Inflammatory macrophage treated with lipopolysaccharide for 4 hours (primary cell): Measurements from ENCODE around the gene ZNF229.
A peak's percentile ranks its signal among the peaks of the same experiment; 100 is the strongest.
"Not testable (repeated sequence)": the region's sequence is repeated elsewhere in the genome, so short reads cannot be mapped to it uniquely, and the experiment has no call there.

Experiments used
- DNase-seq: peaks from one replicate; pipeline ENCODE4 v3.0.0-alpha.2; 2020

Gene ZNF229

DNA sequence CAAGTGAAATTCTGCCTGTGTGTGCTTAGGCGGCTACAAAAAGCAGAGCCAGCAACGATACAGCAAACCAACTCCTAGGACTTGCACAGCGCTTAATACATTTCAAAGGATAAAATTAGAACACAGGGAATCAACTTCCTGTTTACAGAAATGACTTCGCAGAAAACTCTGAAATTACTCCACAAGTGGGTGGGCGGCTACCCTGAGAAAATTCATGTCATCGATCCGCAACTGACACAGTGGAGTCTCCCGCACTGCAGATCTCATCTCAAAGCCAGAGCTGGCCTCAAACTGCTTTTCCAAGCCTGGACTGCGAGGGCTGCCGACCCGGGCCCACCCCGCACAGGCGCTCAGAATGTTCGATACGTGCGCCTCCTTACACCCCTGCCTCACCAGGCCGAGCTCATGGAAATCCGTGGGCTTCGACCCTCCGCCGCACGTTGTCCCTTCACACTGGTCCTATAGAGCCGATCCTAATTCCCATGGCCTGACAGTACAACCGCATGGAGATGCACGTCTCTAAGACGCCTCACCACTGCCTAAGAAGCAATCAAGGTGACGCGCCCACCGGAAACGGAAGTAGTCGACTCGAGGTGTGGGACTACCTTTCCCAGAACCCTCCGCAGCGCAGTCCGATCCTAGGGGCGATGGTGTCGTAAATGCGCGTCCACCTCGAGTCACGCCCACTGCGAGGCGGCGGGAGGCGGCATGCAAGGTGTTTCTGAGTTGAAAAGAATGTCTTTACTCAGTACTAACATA is at the start of gene ZNF229:
Gene ZNF229 (minus strand): TSS at position 557 of the 759 bp plus-strand sequence. CDS start 5,625 bp downstream, outside the sequence.
- DNase-seq = peak; percentile 59

DNA sequence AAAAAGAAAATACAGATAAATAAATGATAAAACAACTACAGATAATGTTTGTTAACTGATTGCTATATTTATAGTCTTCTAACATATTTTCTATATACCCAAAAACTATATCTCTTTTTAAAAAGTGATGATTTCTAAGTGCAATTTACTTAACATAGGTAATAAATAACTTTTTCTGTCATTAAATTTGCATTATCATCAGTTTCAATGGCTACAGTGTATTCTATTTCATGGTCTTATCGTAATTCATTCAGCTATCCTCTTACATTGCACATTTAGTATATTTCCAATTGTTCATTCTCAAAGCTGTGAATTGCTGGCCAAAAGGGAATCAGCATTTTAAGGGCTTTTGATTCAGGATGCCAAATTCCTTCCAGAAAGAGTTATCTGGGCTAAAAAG is 48.4 kb upstream of the ZNF229 start:
- no peak for DNase-seq

DNA sequence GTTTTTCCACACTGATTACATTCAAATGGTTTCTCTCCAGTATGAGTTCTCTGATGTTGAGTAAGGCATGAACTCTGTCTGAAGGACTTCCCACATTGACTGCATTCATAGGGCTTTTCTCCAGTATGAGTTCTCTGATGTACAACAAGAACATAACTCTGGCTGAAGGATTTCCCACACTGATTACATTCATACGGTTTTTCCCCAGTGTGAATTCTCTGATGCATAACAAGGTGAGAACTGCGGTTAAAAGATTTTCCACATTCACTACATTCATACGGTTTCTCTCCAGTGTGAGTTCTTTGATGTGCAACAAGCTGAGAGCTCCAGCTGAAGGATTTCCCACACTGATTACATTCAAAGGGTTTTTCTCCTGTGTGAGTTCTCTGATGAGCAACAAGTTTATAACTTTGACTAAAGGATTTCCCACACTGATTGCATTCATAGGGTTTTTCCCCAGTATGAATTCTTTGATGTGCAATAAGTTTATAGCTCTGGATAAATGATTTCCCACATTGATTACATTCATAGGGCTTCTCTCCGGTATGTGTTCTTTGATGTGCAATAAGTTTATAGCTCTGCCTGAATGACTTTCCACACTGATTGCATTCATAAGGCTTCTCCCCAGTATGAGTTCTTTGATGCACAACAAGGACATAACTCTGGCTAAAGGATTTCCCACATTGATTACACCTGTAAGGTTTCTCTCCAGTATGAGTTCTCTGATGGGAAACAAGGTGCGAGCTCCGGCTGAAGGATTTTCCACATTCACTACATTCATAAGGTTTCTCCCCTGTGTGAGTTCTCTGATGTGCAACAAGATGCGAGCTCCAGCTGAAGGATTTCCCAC is 28.5 kb upstream of the ZNF229 start:
- DNase-seq = peak; percentile 4

DNA sequence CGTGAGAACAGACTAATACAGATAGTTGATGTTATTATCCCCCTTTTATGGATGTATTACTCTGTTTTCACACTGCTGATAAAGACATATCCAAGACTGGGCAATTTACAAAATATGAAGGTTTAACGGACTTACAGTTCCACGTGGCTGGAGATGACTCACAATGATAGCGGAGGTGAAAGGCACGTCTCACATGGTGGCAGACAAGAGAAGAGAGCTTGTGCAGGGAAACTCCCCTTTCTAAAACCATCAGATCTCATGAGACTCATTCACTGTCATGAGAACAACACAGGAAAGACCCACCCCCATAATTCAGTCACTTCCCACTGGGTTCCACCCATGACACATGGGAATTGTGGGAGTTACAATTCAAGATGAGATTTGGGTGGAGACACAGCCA is 20.5 kb upstream of the ZNF229 start:
- DNase-seq = not testable (repeated sequence)

DNA sequence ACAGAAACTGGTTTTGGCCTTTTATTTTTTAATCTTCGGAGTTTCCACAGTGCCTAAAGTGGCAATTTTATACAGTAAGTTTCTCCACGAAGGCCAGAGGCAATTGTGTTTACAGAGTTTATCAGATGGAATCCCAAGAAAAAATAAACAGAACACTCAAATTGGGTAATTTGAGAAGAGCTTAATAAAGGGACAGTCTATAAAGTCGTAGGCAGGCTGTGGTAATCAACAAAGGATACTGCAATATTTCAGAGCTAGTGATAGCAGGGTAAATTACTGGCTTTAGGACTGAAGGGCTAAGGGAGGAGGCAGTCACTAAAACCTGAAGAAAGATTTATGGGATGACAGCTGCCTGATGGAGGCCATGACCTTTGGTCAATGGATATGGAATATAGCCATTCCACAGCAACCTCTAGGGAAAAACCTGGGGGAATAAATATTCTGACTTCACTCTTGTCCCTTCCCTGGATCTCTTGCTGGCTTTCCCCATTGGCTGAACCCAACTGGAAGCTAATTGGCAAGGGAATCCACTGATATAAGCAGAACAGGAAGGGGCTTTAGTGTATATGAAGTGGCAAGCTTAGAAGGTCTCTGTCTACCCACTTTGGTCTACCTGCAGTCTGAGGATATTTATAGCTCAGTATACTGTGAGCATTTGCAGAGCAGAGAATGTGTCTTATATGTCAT is 14.5 kb upstream of the ZNF229 start:
- not testable (repeated sequence) for DNase-seq

DNA sequence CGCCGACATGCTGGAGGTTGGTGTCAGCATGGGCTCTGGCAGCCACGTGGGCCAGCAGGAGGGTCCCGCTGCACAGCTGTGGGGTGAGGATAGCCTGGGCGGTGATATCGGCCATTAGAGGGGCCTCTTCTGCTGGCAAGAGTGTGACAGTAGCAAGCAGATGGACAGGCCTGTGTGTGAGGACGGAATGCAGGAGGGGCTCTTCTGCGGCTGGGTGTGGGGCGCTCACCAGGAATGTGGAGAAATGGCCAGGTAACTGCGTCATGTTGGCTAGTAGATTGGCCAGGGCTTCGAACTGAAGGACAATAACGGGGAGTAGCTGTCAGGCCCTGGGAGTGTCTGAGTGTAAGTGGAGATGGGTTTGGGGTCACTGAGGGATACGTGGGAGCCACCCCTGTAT is 7.7 kb upstream of the ZNF229 start:
- not testable (repeated sequence) for DNase-seq

DNA sequence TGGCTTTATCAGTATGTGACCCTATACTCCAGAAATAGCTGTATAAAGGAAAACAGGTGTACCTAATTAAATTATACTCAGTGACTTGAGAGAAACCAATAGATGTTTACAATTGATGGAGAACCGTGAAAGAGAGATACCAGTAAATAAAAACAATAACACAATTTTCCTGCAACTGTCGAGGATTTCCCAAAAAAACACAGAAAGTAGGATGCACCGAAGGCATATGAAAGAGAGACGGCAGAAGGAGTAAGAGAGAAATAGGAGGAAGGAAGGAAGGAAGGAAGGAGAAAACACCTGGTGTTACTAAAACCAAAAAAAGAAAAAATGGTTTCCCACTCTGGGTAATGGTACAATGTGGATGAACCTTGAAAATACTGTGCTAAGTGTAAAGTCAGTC is 6.8 kb upstream of the ZNF229 start:
- DNase-seq = no peak

DNA sequence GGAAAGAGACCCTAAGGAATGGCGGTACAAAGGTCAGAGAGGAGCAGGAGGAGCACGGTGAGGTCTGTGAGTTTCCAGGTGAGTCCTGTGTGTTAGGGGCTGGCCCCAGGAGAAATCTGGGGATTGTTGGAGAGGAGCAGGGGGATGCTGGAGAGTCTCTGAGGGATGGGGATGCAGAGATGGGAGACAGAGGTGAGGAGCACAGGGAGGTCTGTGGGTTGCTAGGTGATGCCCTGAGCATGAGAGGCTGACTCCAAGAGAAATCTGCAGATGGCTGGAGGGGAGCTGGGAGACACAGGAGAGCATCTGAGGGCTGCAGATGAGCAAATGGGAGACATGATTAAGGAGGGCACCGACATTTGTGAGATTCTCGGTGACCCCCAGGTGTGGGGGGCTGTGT is 4.1 kb upstream of the ZNF229 start:
- DNase-seq = no peak

DNA sequence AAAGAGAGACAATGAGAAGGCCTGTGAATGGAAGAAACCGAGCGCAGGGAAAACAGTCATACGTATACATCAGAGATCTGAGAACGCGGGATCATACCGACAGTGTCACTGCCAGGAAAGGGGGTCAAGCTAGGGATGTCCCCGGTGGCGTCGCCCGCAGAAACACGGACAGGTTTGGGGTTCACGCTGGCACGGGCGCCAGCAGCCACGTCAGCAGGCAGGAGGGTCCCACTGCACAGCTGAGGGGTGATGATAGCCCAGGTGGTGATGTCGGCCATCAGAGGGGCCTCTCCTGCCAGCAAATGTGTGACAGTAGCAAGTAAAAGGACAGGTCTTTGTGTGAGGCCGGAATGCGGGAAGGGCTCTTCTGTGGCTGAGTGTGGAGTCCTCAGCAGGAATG is 3.4 kb upstream of the ZNF229 start:
- DNase-seq = no peak

DNA sequence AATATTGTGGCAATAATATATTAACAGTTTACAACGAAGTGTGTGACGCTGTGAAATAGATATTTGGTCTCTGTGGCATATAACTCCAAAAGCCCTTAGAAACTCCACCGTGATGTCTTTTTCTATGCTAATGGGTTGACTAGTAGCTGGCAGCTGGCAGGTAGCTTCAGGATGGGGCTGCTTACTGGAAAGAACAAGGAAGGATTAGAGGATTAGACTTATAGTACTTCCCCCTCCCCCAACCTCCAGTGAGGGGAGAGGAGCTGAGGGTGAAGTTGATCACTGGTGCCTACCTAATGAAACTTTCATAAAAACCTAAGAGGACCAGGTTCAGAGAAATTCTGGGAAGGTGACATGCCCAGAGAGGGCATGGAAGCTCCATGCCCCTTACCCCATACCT is 9.8 kb downstream of the ZNF229 start:
- DNase-seq = no peak

DNA sequence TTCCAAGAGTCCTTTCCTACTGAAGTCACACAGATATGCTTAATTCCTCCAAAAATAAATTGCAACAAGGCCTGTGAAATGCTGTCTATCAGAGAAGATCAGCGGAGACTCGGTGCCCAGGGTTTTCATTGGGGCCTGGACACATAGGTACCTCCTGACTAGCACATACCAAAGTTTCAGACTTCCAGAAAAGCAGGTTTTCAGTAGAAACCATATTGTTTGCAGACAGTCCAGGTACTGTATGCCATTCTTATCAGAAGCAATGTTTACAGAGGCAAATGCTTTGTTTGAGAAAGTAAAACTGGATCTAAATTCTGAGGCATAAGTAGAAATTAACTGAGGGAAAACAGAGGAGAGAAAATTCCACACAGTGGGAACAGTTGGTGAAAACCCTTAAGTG is 12.8 kb downstream of the ZNF229 start:
- DNase-seq = no peak

DNA sequence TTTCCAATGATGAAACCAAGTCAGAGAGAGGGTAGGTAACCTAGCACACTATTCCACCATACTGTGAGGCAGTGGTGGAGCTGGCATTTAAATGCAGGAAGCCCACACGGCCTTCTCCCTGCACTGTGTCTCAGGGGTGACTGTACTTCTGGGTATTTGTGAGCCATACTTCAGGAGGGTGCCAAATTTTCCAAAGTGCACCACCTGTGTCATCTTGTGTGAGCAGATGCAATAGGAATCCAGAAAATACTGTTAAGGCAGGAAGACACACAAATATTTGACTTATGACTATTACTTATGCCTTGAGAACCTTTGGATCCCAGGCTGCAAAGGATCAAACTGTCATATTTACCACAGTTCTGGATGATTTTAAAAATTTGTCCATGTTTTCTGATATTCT is 17.3 kb downstream of the ZNF229 start:
- no peak for DNase-seq

DNA sequence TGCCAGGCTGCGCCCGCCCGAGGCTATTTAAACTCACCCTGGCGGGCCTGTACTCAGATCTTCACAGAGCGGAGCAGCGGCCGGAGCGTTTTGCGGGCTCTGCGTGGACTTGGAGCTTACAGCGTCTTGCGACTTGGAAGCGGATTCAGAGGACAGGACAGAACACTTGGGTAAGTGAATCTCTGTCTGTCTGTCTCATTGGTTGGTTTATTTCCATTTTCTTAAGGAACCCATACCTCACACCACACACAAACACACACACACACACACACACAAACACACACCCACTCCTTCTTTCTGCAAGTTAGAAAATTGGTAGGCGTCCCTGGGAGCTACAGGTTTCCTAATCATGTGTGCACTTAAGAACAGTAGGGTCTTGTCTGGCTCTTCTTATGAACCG is 32.7 kb downstream of the ZNF229 start:
- not testable (repeated sequence) for DNase-seq

DNA sequence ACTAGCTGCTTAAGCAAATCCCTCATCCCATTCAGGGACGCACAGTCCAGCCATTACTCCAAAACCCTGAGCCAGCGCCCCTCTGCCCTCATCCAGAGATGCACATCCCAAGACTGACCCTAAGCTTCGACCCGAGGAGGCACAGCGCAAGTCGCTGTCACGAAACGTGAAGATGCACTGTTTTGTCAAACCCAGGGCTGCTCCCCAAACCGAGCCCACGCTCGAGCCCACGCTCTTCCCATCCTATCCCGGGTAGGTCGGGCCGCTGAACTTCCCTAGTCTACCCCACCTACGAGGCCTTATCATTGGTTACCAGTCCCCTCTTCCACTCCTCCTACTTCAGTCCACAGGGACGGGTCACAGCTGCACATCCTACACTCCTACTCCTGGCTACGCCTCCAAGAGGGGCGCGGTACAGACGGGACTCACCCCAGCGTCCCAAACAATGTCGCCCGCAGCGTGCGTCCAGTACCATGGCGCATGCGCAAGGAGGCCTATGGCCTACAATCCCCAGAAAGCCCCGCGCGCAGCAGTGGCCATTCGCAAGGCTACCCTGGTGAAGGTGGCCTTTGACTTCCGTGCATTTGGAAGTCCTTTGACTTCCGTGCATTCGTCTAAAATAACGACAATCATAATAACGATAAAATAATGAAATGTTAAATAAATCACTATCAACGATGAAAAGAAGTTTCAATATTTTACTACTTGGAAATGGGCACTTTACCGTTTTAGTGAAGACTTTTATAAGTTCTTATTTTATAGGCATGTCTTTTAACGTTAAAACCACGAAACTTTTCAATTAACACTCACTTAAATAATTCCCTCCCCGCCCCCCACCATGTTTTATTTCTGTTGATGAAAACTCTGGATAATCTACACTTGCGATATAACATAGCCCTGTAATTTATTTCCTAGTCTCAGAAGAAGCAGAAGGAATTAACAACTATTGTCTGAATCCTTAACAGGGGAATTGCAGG is 46.8 kb downstream of the ZNF229 start, which contains the start of gene ZNF285:
Gene ZNF285 (minus strand): TSS at position 470 of the 977 bp plus-strand sequence. CDS start 4,395 bp downstream, outside the sequence.
- peak; percentile 91 for DNase-seq

DNA sequence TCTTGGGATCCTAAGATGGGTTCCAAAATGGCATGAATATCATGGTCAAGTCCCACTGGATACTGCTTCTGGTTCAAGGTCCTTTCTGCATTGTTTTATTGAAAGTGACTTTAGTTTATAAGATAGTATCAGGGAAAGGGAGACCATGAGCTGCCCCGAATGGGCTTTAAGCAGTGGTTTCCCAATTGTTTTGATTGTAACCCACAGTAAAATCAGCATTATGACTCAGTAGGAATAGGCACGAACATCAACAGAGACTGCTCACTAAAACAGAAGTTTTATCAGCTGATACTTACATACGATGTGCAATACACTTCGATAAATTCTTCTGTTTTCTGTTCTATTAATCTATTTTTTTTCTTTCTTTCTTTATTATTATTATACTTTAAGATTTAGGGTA is 59.0 kb downstream of the ZNF229 start:
- not testable (repeated sequence) for DNase-seq
